ENCODE measurements around the gene PDIK1L. TPM values are rescaled to one million over a fixed set of nuclear protein-coding genes. Genes with fewer than 3 reads are reported as not detected.

The PDIK1L gene
- total and polyA plus RNA-seq, 9 of the 15 experiments (the other 6 are each of a cell fraction or from before 2014, with no cell fraction given) = 12.8 to 30.2 (median 21.5) TPM

DNA sequence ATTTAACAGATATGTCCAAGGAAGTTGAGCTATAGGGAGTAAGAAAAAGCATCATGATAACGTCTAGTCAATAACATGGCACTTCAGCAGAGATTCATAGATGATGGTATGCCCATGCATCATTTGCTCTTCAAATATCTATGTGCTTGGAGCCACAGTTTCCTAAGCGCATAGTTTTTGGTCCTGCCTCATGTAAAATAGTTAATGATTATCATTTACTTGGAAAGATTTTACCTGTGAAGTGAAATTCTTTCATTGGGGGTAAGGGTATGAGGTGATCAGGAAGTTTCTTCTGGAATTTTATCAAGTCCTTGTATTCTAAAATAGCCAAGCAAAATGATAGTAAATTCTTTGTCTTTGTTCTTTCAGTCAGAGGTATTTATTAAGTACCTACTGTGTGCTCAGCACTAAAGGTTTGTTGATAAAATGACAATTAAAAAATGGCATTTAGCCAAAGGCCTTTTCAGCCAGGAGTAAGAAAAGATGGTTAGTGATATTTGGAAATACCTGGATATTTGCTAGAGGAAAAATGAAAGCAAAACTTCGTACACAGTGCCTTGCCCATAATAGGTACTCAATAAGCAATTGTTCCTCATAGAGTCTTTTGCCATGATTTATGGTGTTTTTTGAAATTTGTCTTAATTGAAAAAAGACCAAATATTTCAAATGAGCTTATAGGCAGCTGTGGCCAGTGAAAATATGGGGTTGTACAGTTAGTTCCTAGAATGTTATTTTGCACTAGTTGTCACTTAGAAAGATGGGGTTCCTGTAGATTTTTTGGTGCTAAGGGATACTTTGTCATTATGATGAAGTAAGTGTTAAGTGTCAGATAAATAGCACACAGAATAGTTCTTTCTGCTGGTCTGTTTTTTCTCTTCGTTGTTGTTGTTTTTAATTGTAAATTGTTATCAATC lies 13.1 kb downstream of the PDIK1L start (continued):
- TF ChIP-seq POLR3G (IDR thresholded peaks at IDR 0.05; ENCODE audit: extremely low read depth, insufficient read length, insufficient replicate concordance) (no peak), ZBTB17 (CRISPR knock-in tag; IDR thresholded peaks at IDR 0.05) (peak; percentile 61; the same call in 1 of the 2 replicates), ARID1B (IDR thresholded peaks at IDR 0.05) (no peak), TOE1 (IDR thresholded peaks at IDR 0.05; ENCODE audit: borderline replicate concordance) (no peak), TOE1 (CRISPR knock-in tag; IDR thresholded peaks at IDR 0.05; ENCODE audit: borderline replicate concordance, low read depth) (no peak), ZNF717 (CRISPR knock-in tag; IDR thresholded peaks at IDR 0.05) (no peak), ZNF140 (CRISPR knock-in tag; IDR thresholded peaks at IDR 0.05) (no peak)
- TF ChIP-seq, protein P1, sequence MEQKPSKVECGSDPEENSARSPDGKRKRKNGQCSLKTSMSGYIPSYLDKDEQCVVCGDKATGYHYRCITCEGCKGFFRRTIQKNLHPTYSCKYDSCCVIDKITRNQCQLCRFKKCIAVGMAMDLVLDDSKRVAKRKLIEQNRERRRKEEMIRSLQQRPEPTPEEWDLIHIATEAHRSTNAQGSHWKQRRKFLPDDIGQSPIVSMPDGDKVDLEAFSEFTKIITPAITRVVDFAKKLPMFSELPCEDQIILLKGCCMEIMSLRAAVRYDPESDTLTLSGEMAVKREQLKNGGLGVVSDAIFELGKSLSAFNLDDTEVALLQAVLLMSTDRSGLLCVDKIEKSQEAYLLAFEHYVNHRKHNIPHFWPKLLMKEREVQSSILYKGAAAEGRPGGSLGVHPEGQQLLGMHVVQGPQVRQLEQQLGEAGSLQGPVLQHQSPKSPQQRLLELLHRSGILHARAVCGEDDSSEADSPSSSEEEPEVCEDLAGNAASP (IDR thresholded peaks at IDR 0.05) = no peak
- TF ChIP-seq, protein P2, sequence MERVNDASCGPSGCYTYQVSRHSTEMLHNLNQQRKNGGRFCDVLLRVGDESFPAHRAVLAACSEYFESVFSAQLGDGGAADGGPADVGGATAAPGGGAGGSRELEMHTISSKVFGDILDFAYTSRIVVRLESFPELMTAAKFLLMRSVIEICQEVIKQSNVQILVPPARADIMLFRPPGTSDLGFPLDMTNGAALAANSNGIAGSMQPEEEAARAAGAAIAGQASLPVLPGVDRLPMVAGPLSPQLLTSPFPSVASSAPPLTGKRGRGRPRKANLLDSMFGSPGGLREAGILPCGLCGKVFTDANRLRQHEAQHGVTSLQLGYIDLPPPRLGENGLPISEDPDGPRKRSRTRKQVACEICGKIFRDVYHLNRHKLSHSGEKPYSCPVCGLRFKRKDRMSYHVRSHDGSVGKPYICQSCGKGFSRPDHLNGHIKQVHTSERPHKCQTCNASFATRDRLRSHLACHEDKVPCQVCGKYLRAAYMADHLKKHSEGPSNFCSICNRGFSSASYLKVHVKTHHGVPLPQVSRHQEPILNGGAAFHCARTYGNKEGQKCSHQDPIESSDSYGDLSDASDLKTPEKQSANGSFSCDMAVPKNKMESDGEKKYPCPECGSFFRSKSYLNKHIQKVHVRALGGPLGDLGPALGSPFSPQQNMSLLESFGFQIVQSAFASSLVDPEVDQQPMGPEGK (CRISPR knock-in tag; IDR thresholded peaks at IDR 0.05; ENCODE audit: borderline replicate concordance) = peak; percentile 59
- TF ChIP-seq, protein P3, sequence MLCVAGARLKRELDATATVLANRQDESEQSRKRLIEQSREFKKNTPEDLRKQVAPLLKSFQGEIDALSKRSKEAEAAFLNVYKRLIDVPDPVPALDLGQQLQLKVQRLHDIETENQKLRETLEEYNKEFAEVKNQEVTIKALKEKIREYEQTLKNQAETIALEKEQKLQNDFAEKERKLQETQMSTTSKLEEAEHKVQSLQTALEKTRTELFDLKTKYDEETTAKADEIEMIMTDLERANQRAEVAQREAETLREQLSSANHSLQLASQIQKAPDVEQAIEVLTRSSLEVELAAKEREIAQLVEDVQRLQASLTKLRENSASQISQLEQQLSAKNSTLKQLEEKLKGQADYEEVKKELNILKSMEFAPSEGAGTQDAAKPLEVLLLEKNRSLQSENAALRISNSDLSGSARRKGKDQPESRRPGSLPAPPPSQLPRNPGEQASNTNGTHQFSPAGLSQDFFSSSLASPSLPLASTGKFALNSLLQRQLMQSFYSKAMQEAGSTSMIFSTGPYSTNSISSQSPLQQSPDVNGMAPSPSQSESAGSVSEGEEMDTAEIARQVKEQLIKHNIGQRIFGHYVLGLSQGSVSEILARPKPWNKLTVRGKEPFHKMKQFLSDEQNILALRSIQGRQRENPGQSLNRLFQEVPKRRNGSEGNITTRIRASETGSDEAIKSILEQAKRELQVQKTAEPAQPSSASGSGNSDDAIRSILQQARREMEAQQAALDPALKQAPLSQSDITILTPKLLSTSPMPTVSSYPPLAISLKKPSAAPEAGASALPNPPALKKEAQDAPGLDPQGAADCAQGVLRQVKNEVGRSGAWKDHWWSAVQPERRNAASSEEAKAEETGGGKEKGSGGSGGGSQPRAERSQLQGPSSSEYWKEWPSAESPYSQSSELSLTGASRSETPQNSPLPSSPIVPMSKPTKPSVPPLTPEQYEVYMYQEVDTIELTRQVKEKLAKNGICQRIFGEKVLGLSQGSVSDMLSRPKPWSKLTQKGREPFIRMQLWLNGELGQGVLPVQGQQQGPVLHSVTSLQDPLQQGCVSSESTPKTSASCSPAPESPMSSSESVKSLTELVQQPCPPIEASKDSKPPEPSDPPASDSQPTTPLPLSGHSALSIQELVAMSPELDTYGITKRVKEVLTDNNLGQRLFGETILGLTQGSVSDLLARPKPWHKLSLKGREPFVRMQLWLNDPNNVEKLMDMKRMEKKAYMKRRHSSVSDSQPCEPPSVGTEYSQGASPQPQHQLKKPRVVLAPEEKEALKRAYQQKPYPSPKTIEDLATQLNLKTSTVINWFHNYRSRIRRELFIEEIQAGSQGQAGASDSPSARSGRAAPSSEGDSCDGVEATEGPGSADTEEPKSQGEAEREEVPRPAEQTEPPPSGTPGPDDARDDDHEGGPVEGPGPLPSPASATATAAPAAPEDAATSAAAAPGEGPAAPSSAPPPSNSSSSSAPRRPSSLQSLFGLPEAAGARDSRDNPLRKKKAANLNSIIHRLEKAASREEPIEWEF (CRISPR knock-in tag; IDR thresholded peaks at IDR 0.05) = peak; percentile 78
- TF ChIP-seq, protein P4, sequence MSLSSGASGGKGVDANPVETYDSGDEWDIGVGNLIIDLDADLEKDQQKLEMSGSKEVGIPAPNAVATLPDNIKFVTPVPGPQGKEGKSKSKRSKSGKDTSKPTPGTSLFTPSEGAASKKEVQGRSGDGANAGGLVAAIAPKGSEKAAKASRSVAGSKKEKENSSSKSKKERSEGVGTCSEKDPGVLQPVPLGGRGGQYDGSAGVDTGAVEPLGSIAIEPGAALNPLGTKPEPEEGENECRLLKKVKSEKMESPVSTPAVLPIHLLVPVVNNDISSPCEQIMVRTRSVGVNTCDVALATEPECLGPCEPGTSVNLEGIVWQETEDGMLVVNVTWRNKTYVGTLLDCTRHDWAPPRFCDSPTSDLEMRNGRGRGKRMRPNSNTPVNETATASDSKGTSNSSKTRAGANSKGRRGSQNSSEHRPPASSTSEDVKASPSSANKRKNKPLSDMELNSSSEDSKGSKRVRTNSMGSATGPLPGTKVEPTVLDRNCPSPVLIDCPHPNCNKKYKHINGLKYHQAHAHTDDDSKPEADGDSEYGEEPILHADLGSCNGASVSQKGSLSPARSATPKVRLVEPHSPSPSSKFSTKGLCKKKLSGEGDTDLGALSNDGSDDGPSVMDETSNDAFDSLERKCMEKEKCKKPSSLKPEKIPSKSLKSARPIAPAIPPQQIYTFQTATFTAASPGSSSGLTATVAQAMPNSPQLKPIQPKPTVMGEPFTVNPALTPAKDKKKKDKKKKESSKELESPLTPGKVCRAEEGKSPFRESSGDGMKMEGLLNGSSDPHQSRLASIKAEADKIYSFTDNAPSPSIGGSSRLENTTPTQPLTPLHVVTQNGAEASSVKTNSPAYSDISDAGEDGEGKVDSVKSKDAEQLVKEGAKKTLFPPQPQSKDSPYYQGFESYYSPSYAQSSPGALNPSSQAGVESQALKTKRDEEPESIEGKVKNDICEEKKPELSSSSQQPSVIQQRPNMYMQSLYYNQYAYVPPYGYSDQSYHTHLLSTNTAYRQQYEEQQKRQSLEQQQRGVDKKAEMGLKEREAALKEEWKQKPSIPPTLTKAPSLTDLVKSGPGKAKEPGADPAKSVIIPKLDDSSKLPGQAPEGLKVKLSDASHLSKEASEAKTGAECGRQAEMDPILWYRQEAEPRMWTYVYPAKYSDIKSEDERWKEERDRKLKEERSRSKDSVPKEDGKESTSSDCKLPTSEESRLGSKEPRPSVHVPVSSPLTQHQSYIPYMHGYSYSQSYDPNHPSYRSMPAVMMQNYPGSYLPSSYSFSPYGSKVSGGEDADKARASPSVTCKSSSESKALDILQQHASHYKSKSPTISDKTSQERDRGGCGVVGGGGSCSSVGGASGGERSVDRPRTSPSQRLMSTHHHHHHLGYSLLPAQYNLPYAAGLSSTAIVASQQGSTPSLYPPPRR (CRISPR knock-in tag; IDR thresholded peaks at IDR 0.05; ENCODE audit: borderline replicate concordance) = no peak
